ENCODE data around the gene NOTCH2.

DNA sequence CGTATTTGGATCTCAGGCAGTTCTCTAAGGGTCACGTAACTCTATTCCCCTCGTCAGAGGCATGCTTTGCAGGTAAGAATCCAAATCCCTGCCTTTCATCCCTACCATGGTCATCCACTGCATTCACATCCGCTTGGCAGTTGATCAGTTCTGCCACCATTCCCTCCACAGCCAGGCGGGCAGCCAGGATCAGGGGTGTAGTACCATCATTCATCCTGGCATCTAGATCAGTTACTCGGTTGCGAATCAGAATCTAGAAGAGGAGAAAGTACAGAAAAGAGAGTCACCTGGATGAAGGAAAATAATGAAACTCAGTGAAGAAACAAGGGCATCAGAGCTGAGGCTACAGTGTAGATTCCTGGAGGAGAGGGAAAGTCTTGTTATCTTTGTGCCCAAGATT is 151.2 kb downstream of the NOTCH2 start:
- TF ChIP-seq CTCF (IDR thresholded peaks at IDR 0.05), result no peak
- no peak for TF ChIP-seq POLR2A (IDR thresholded peaks at IDR 0.05)

All from esophagus squamous epithelium (tissue), 4 donors.